Measurements from ENCODE around the gene TRPV2. TPM values are rescaled to one million over a fixed set of nuclear protein-coding genes. Genes with fewer than 3 reads are reported as not detected.

The TRPV2 gene
- total RNA-seq, 1 experiment from 2014 or later, result 0.87 TPM

- H3K27me3 Mint-ChIP-seq (ENCODE audit: unreplicated experiment), result no peaks in the 10 kb centered on the region
- no peaks in the 10 kb centered on the region for H3K9me3 Mint-ChIP-seq (ENCODE audit: low read depth, unreplicated experiment)
- no TSS peak for BruUV-seq (replicated peaks)
- no peaks in the 10 kb centered on the region for H3K4me1 Mint-ChIP-seq (ENCODE audit: low read depth, unreplicated experiment)
- no peak for DNase-seq
- intact Hi-C loops (cut with micrococcal nuclease; ENCODE audit: unreplicated experiment), result no loop called here
- no peak for TF ChIP-seq CTCF (IDR thresholded peaks at IDR 0.05; ENCODE audit: unreplicated experiment)
- H3K36me3 Mint-ChIP-seq (ENCODE audit: insufficient read depth, unreplicated experiment), result peaks cover 11% of the 10 kb centered on the region
- CTCF ChIA-PET, result no interaction called here
- H3K27ac Mint-ChIP-seq (ENCODE audit: unreplicated experiment), result no peak overlapping the region
- H3K4me3 Mint-ChIP-seq (ENCODE audit: low read depth, unreplicated experiment), result no peak overlapping the region
Measured at GRCh38 chr17:16461606-16461866, 46.2 kb downstream of the TRPV2 start.

- TF ChIP-seq CTCF (IDR thresholded peaks at IDR 0.05; ENCODE audit: unreplicated experiment), result no peak
Measured at GRCh38 chr17:16462070-16462864, 46.9 kb downstream of the TRPV2 start.

GRCh38 chr17:16463358-16464302 is 48.3 kb downstream of the TRPV2 start:
- CTCF ChIA-PET, result interaction anchor here (0.9 kb wide), 2 partner anchors 60 to 72 kb away, joined by 3 to 4 read pairs; no protein-coding TSS in a partner anchor
- H3K4me3 Mint-ChIP-seq (ENCODE audit: low read depth, unreplicated experiment), result no peak overlapping the region
- BruUV-seq (replicated peaks), result no TSS peak
- H3K36me3 Mint-ChIP-seq (ENCODE audit: insufficient read depth, unreplicated experiment), result peaks cover 11% of the 10 kb centered on the region
- H3K27me3 Mint-ChIP-seq (ENCODE audit: unreplicated experiment), result no peaks in the 10 kb centered on the region
- no peak overlapping the region for H3K27ac Mint-ChIP-seq (ENCODE audit: unreplicated experiment)
- intact Hi-C loops (cut with micrococcal nuclease; ENCODE audit: unreplicated experiment), result no loop called here
- H3K9me3 Mint-ChIP-seq (ENCODE audit: low read depth, unreplicated experiment), result no peaks in the 10 kb centered on the region
- peak; percentile 50 for DNase-seq
- no peaks in the 10 kb centered on the region for H3K4me1 Mint-ChIP-seq (ENCODE audit: low read depth, unreplicated experiment)
- TF ChIP-seq CTCF (IDR thresholded peaks at IDR 0.05; ENCODE audit: unreplicated experiment), result peak; percentile 32

More at GRCh38 chr17:16462070-16462864, 46.9 kb downstream of the TRPV2 start:
- intact Hi-C loops (cut with micrococcal nuclease; ENCODE audit: unreplicated experiment), result no loop called here
- Mint-ChIP-seq H3K4me3 (ENCODE audit: low read depth, unreplicated experiment) (no peak overlapping the region), H3K4me1 (ENCODE audit: low read depth, unreplicated experiment) (no peaks in the 10 kb centered on the region), H3K27me3 (ENCODE audit: unreplicated experiment) (no peaks in the 10 kb centered on the region), H3K27ac (ENCODE audit: unreplicated experiment) (no peak overlapping the region), H3K9me3 (ENCODE audit: low read depth, unreplicated experiment) (no peaks in the 10 kb centered on the region), H3K36me3 (ENCODE audit: insufficient read depth, unreplicated experiment) (peaks cover 11% of the 10 kb centered on the region)
- no TSS peak for BruUV-seq (replicated peaks)
- CTCF ChIA-PET, result no interaction called here
- no peak for DNase-seq

GRCh38 chr17:16464303-16465051 is 49.1 kb downstream of the TRPV2 start:
- intact Hi-C loops (cut with micrococcal nuclease; ENCODE audit: unreplicated experiment), result no loop called here
- CTCF ChIA-PET, result interaction anchor here (0.9 kb wide), 1 partner anchor 72 kb away, joined by 4 read pairs; no protein-coding TSS in a partner anchor
- no TSS peak for BruUV-seq (replicated peaks)

More at GRCh38 chr17:16464303-16465051, 49.1 kb downstream of the TRPV2 start:
- no peak for DNase-seq
- peaks cover 11% of the 10 kb centered on the region for H3K36me3 Mint-ChIP-seq (ENCODE audit: insufficient read depth, unreplicated experiment)
- H3K4me3 Mint-ChIP-seq (ENCODE audit: low read depth, unreplicated experiment), result no peak overlapping the region
- no peak overlapping the region for H3K27ac Mint-ChIP-seq (ENCODE audit: unreplicated experiment)
- no peaks in the 10 kb centered on the region for H3K4me1 Mint-ChIP-seq (ENCODE audit: low read depth, unreplicated experiment)
- TF ChIP-seq CTCF (IDR thresholded peaks at IDR 0.05; ENCODE audit: unreplicated experiment), result no peak
- H3K27me3 Mint-ChIP-seq (ENCODE audit: unreplicated experiment), result no peaks in the 10 kb centered on the region
- H3K9me3 Mint-ChIP-seq (ENCODE audit: low read depth, unreplicated experiment), result no peaks in the 10 kb centered on the region

Data from Calu3 (cell line).